Posterior vena cava (tissue), 2 donors: ENCODE results near the gene SVOP. TPM values are rescaled to one million over a fixed set of nuclear protein-coding genes. Genes with fewer than 3 reads are reported as not detected.

Experiments used
- DNase-seq: peaks from one replicate; pipeline ENCODE4 v3.0.0-alpha.2; 2020; ENCODE audit warnings: low spot score
- intact Hi-C, 2 donors: fragments of 100-400 bp; cut with DNase I; formaldehyde crosslinking; loops; one replicate each; pipeline versions ENCODE4 v1.14.1 to v1.14.2; 2022 to 2023
- total RNA-seq, 2 donors: library from RNA; stranded (reverse); fragmentation: NEBNext Ultra II Directional; extraction: Animal tissue kit (Norgen Biotek cat#: 25700); gene quantifications; one replicate each; pipeline ENCODE4 v1.2.1, GENCODE V29; 2021
- donor health status: DM: yes; HTN: yes; CAD: no.
- donor health status: DM: yes; HTN: yes; CAD: no.

SVOP gene
- total RNA-seq, 2 donors from 2014 or later = not detected

GRCh38 chr12:108949976-108950375 is 70.9 kb downstream of the SVOP start:
- no peak for DNase-seq
- intact Hi-C loops = loop anchor here in 1 of 2 donors (5.0 kb wide), 1 partner anchor 143 kb away; no protein-coding TSS in a partner anchor

- intact Hi-C loops = no loop called here
These were observed 72.5 kb downstream of the SVOP start for GRCh38 chr12:108948367-108948766.

GRCh38 chr12:108947097-108947496 is 73.8 kb downstream of the SVOP start:
- intact Hi-C loops = no loop called here

More at GRCh38 chr12:108948367-108948766, 72.5 kb downstream of the SVOP start:
- no peak for DNase-seq

GRCh38 chr12:108940138-108940537 is 80.7 kb downstream of the SVOP start:
- intact Hi-C loops = no loop called here
- DNase-seq = no peak

More at GRCh38 chr12:108947097-108947496, 73.8 kb downstream of the SVOP start:
- no peak for DNase-seq

- intact Hi-C loops = no loop called here
These were observed 81.3 kb downstream of the SVOP start for GRCh38 chr12:108939594-108939993.

GRCh38 chr12:108938247-108938924 is 82.5 kb downstream of the SVOP start:
- no peak for DNase-seq
- intact Hi-C loops = no loop called here

More at GRCh38 chr12:108939594-108939993, 81.3 kb downstream of the SVOP start:
- DNase-seq = no peak

- DNase-seq = no peak
- intact Hi-C loops = no loop called here
These were observed 85.6 kb downstream of the SVOP start for GRCh38 chr12:108935159-108935763.

GRCh38 chr12:108933949-108934348 is 86.9 kb downstream of the SVOP start:
- DNase-seq = peak; percentile 1
- intact Hi-C loops = no loop called here

- intact Hi-C loops = no loop called here
- no peak for DNase-seq
These were observed 90.1 kb downstream of the SVOP start for GRCh38 chr12:108930756-108931155.

GRCh38 chr12:108930155-108930554 is 90.7 kb downstream of the SVOP start:
- intact Hi-C loops = no loop called here
- peak; percentile 3 for DNase-seq

- intact Hi-C loops = no loop called here
- DNase-seq = peak; percentile 51
These were observed 92.2 kb downstream of the SVOP start for GRCh38 chr12:108928695-108929094.

GRCh38 chr12:108922918-108923317 is 98.0 kb downstream of the SVOP start:
- DNase-seq = no peak
- intact Hi-C loops = no loop called here

GRCh38 chr12:108921946-108922345 is 98.9 kb downstream of the SVOP start:
- intact Hi-C loops = no loop called here
- DNase-seq = peak; percentile 2

GRCh38 chr12:108918960-108919642 is 101.8 kb downstream of the SVOP start:
- intact Hi-C loops = no loop called here
- DNase-seq = peak; percentile 34

GRCh38 chr12:108918206-108918605 is 102.7 kb downstream of the SVOP start:
- DNase-seq = peak; percentile 24
- intact Hi-C loops = no loop called here

- peak; percentile 18 for DNase-seq
- intact Hi-C loops = loop anchor here in 1 of 2 donors (2.0 kb wide), 1 partner anchor 22 kb away; no protein-coding TSS in a partner anchor
These were observed 104.5 kb downstream of the SVOP start for GRCh38 chr12:108916336-108916735.

- intact Hi-C loops = loop anchor here in 1 of 2 donors (2.0 kb wide), 1 partner anchor 21 kb away; no protein-coding TSS in a partner anchor
- DNase-seq = peak; percentile 60
These were observed 105.2 kb downstream of the SVOP start for GRCh38 chr12:108915632-108916133.

GRCh38 chr12:108914121-108914531 is 106.7 kb downstream of the SVOP start:
- intact Hi-C loops = loop anchor here in 1 of 2 donors (5.0 kb wide), 1 partner anchor 1153 kb away; no protein-coding TSS in a partner anchor
- DNase-seq = peak; percentile 71

GRCh38 chr12:108912361-108912760 is 108.5 kb downstream of the SVOP start:
- peak; percentile 70 for DNase-seq

GRCh38 chr12:108911915-108912314 is 109.0 kb downstream of the SVOP start:
- intact Hi-C loops = loop anchor here in 1 of 2 donors (5.0 kb wide), 1 partner anchor 1155 kb away; no protein-coding TSS in a partner anchor
- DNase-seq = no peak

More at GRCh38 chr12:108912361-108912760, 108.5 kb downstream of the SVOP start:
- intact Hi-C loops = loop anchor here in 1 of 2 donors (5.0 kb wide), 1 partner anchor 1155 kb away; no protein-coding TSS in a partner anchor
